ENCODE data around the gene ABCC6.
"Not testable (repeated sequence)": the region's sequence is repeated elsewhere in the genome, so short reads cannot be mapped to it uniquely, and the experiment has no call there.

Gene ABCC6

DNA sequence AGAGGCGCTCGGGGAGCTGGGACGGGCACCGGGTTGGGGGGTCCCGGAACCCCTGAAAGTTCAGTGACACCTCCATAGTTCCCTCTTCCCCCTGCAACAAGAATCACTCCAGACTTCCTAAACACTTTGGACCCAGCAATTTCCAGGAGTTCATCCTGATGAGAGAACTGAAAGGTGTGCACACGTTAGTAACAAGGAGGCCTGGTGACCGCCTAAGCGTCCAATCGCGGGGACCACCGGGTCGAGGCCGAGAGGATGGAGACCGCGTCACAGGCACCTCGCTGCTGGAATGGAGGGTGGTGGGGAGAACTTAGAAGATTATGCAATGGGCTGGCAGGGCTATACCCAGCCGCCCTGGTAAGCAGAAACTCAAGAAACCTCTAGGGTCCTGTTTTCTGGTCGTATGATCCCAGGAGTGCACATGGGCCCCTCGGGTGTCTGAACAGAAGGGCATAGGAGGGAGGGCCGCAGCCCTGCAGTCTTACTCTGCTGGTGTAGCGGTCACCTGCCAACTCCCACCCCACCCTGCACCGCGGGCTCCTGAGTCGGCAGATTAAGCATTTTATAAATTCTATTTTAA lies 458 bp upstream of the ABCC6 start:
- not testable (repeated sequence) for H3K27me3 ChIP-seq (ENCODE audit: control insufficient read depth in 3 of 3, insufficient read depth in 3 of 3, low read depth in 1 of 3, low read length in 3 of 3); H2BK12ac ChIP-seq (ENCODE audit: low read length); H2AK5ac ChIP-seq (ENCODE audit: low read depth, low read length); DNase-seq (ENCODE audit: low spot score); H3K14ac ChIP-seq (ENCODE audit: low read length); H3K4me1 ChIP-seq (ENCODE audit: control insufficient read depth in 2 of 2, insufficient read depth in 1 of 2, low read depth in 1 of 2, low read length in 2 of 2); H3K9ac ChIP-seq (ENCODE audit: low read depth, low read length, poor library complexity); H2AFZ ChIP-seq (ENCODE audit: low read length); H2BK15ac ChIP-seq (ENCODE audit: low read length); H3K9me3 ChIP-seq (replicated peaks in 1 of 2; ENCODE audit: control insufficient read depth in 2 of 2, insufficient read depth in 1 of 2, low read depth in 1 of 2, low read length in 2 of 2); H4K8ac ChIP-seq (ENCODE audit: low read depth, low read length); H3K23ac ChIP-seq (ENCODE audit: low read depth, low read length, poor library complexity); H3K27ac ChIP-seq (replicated peaks; ENCODE audit: low read length); H3K79me1 ChIP-seq (ENCODE audit: low read depth, low read length); H3K4me2 ChIP-seq (ENCODE audit: insufficient read depth, low read length, poor library complexity, severe bottlenecking); H3K18ac ChIP-seq (ENCODE audit: low read length); H2BK120ac ChIP-seq (ENCODE audit: low read depth, low read length); H3K4me3 ChIP-seq (ENCODE audit: low read length in 2 of 2); H4K91ac ChIP-seq (ENCODE audit: low read depth, low read length, poor library complexity); H3K36me3 ChIP-seq (replicated peaks in 1 of 2; ENCODE audit: control insufficient read depth in 2 of 2, insufficient read depth in 2 of 2, low read length in 2 of 2); H3K4ac ChIP-seq (ENCODE audit: low read length); H2BK5ac ChIP-seq (ENCODE audit: low read length)
- no CpG with 5 or more reads among the region's 24 CpGs for WGBS, 2 donors (ENCODE audit: extremely low coverage in 2 of 2, insufficient read length in 2 of 2, insufficient replicate concordance in 1 of 2)

DNA sequence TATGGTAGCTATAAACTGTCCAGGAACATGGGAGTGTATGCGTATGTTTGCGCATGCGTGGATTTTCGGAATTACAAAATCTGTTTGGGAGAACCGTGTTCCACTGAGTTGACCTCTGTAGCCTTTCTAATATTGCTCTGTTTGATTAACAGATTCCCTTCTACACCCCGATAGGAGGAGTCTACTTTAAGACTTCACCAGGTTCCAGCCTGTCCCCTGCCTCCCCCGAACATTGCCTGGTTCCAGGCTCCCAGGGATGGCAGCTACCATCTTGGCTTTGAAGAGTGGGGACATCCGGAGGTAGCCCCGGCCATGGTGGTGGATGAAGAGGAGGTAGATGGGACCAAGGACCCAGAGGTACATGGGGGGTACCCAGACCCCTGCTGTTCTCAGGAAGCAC lies 1.9 kb downstream of the ABCC6 start:
- WGBS, 2 donors (ENCODE audit: extremely low coverage in 2 of 2, insufficient read length in 2 of 2, insufficient replicate concordance in 1 of 2), result no CpG with 5 or more reads among the region's 9 CpGs

GRCh38 chr16:16220449-16220848 lies 2.8 kb downstream of the ABCC6 start:
- not testable (repeated sequence) for H3K79me1 ChIP-seq (ENCODE audit: low read depth, low read length); H3K4me3 ChIP-seq (ENCODE audit: low read length in 2 of 2); DNase-seq (ENCODE audit: low spot score); H2BK5ac ChIP-seq (ENCODE audit: low read length); H4K8ac ChIP-seq (ENCODE audit: low read depth, low read length); H3K18ac ChIP-seq (ENCODE audit: low read length); H2BK15ac ChIP-seq (ENCODE audit: low read length); H2AK5ac ChIP-seq (ENCODE audit: low read depth, low read length); H3K4me2 ChIP-seq (ENCODE audit: insufficient read depth, low read length, poor library complexity, severe bottlenecking); H3K14ac ChIP-seq (ENCODE audit: low read length); H3K4ac ChIP-seq (ENCODE audit: low read length); H3K36me3 ChIP-seq (replicated peaks in 1 of 2; ENCODE audit: control insufficient read depth in 2 of 2, insufficient read depth in 2 of 2, low read length in 2 of 2); H4K91ac ChIP-seq (ENCODE audit: low read depth, low read length, poor library complexity); H3K9ac ChIP-seq (ENCODE audit: low read depth, low read length, poor library complexity); H3K27ac ChIP-seq (replicated peaks; ENCODE audit: low read length); H3K9me3 ChIP-seq (replicated peaks in 1 of 2; ENCODE audit: control insufficient read depth in 2 of 2, insufficient read depth in 1 of 2, low read depth in 1 of 2, low read length in 2 of 2); H3K27me3 ChIP-seq (ENCODE audit: control insufficient read depth in 3 of 3, insufficient read depth in 3 of 3, low read depth in 1 of 3, low read length in 3 of 3); H3K23ac ChIP-seq (ENCODE audit: low read depth, low read length, poor library complexity); H2AFZ ChIP-seq (ENCODE audit: low read length); H2BK12ac ChIP-seq (ENCODE audit: low read length); H2BK120ac ChIP-seq (ENCODE audit: low read depth, low read length); H3K4me1 ChIP-seq (ENCODE audit: control insufficient read depth in 2 of 2, insufficient read depth in 1 of 2, low read depth in 1 of 2, low read length in 2 of 2)
- no CpG with 5 or more reads among the region's 9 CpGs for WGBS, 2 donors (ENCODE audit: extremely low coverage in 2 of 2, insufficient read length in 2 of 2, insufficient replicate concordance in 1 of 2)

More for the DNA sequence above, 1.9 kb downstream of the ABCC6 start:
- not testable (repeated sequence) for H2BK12ac ChIP-seq (ENCODE audit: low read length); H4K8ac ChIP-seq (ENCODE audit: low read depth, low read length); H2AFZ ChIP-seq (ENCODE audit: low read length); H3K4ac ChIP-seq (ENCODE audit: low read length); H3K23ac ChIP-seq (ENCODE audit: low read depth, low read length, poor library complexity); H3K14ac ChIP-seq (ENCODE audit: low read length); H3K27me3 ChIP-seq (ENCODE audit: control insufficient read depth in 3 of 3, insufficient read depth in 3 of 3, low read depth in 1 of 3, low read length in 3 of 3); H3K79me1 ChIP-seq (ENCODE audit: low read depth, low read length); H3K36me3 ChIP-seq (replicated peaks in 1 of 2; ENCODE audit: control insufficient read depth in 2 of 2, insufficient read depth in 2 of 2, low read length in 2 of 2); H2AK5ac ChIP-seq (ENCODE audit: low read depth, low read length); H3K4me1 ChIP-seq (ENCODE audit: control insufficient read depth in 2 of 2, insufficient read depth in 1 of 2, low read depth in 1 of 2, low read length in 2 of 2); H3K18ac ChIP-seq (ENCODE audit: low read length); H2BK120ac ChIP-seq (ENCODE audit: low read depth, low read length); H3K4me3 ChIP-seq (ENCODE audit: low read length in 2 of 2); H3K4me2 ChIP-seq (ENCODE audit: insufficient read depth, low read length, poor library complexity, severe bottlenecking); DNase-seq (ENCODE audit: low spot score); H3K27ac ChIP-seq (replicated peaks; ENCODE audit: low read length); H2BK15ac ChIP-seq (ENCODE audit: low read length); H3K9me3 ChIP-seq (replicated peaks in 1 of 2; ENCODE audit: control insufficient read depth in 2 of 2, insufficient read depth in 1 of 2, low read depth in 1 of 2, low read length in 2 of 2); H3K9ac ChIP-seq (ENCODE audit: low read depth, low read length, poor library complexity); H4K91ac ChIP-seq (ENCODE audit: low read depth, low read length, poor library complexity); H2BK5ac ChIP-seq (ENCODE audit: low read length)

DNA sequence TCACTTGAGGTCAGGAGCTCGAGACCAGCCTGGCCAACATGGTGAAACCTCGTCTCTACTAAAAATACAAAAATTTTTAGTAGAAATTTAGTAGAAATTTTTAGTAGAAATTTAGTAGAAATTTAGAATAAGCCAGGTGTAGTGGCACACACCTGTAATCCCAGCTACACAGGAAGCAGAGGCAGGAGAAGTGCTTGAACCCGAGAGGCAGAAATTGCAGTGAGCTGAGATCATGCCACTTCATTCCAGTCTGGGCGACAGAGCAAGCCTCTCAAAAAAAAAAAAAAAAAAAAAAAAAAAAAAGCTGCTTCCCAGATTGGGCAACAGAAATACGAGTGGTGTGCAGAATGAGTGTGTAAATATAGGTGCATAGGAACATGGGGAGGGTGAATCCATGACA lies 4.5 kb downstream of the ABCC6 start:
- H3K4me1 ChIP-seq (ENCODE audit: control insufficient read depth in 2 of 2, insufficient read depth in 1 of 2, low read depth in 1 of 2, low read length in 2 of 2); H3K4ac ChIP-seq (ENCODE audit: low read length); H4K8ac ChIP-seq (ENCODE audit: low read depth, low read length); H3K27ac ChIP-seq (replicated peaks; ENCODE audit: low read length); H2BK12ac ChIP-seq (ENCODE audit: low read length); H2AFZ ChIP-seq (ENCODE audit: low read length); H3K4me2 ChIP-seq (ENCODE audit: insufficient read depth, low read length, poor library complexity, severe bottlenecking); H3K18ac ChIP-seq (ENCODE audit: low read length); H3K9ac ChIP-seq (ENCODE audit: low read depth, low read length, poor library complexity); H2BK5ac ChIP-seq (ENCODE audit: low read length); H2AK5ac ChIP-seq (ENCODE audit: low read depth, low read length); H3K79me1 ChIP-seq (ENCODE audit: low read depth, low read length); H2BK120ac ChIP-seq (ENCODE audit: low read depth, low read length); H2BK15ac ChIP-seq (ENCODE audit: low read length); H3K23ac ChIP-seq (ENCODE audit: low read depth, low read length, poor library complexity); H3K36me3 ChIP-seq (replicated peaks in 1 of 2; ENCODE audit: control insufficient read depth in 2 of 2, insufficient read depth in 2 of 2, low read length in 2 of 2); H3K27me3 ChIP-seq (ENCODE audit: control insufficient read depth in 3 of 3, insufficient read depth in 3 of 3, low read depth in 1 of 3, low read length in 3 of 3); DNase-seq (ENCODE audit: low spot score); H3K14ac ChIP-seq (ENCODE audit: low read length); H3K9me3 ChIP-seq (replicated peaks in 1 of 2; ENCODE audit: control insufficient read depth in 2 of 2, insufficient read depth in 1 of 2, low read depth in 1 of 2, low read length in 2 of 2); H4K91ac ChIP-seq (ENCODE audit: low read depth, low read length, poor library complexity); H3K4me3 ChIP-seq (ENCODE audit: low read length in 2 of 2): not testable (repeated sequence)
- no CpG with 5 or more reads among the region's 5 CpGs for WGBS, 2 donors (ENCODE audit: extremely low coverage in 2 of 2, insufficient read length in 2 of 2, insufficient replicate concordance in 1 of 2)
